IMR-90 (cell line): Measurements from ENCODE around the gene HYLS1. TPM values are rescaled to one million over a fixed set of nuclear protein-coding genes. Genes with fewer than 3 reads are reported as not detected.

Experiments
- ATAC-seq: fragments of 200-7000 bp; cut with Tn5 transposase; 2 replicates; pipeline ENCODE4 v1.9.1; 2020; ENCODE audit warnings: low read depth, mild to moderate bottlenecking, moderate library complexity
- BruUV-seq: library from RNA; stranded (reverse); fragments of 400-500 nt; replicated peaks from 2 replicates; lab custom pipeline; 2021; lab: Mats Ljungman, UMichigan
- CTCF ChIA-PET: fragments of 300-600 bp; formaldehyde crosslinking; extraction: SDS; loops from one replicate; lab custom pipeline; 2021; ENCODE audit warnings: antibody characterized with exemption; lab: Yijun Ruan, JAX
- POLR2A ChIA-PET: fragments of 300-600 bp; sonication (Branson Sonifier 250); formaldehyde crosslinking; loops from one replicate; lab custom pipeline; 2022; ENCODE audit warnings: antibody characterized with exemption; ENCODE audit not compliant: unreplicated experiment; lab: Charles Lee
- DNase-seq: peaks from one replicate; pipeline ENCODE4 v3.0.0; 2013
- H2AFZ ChIP-seq: replicated peaks from 2 replicates; pipeline ENCODE3; 2013; ENCODE audit warnings: low read length, mild to moderate bottlenecking; ENCODE audit not compliant: poor library complexity
- H2AK5ac ChIP-seq: 2 replicates; pipeline ENCODE4 v1.6.1; 2013; ENCODE audit warnings: low read depth, low read length, inconsistent platforms
- H2AK9ac ChIP-seq: replicated peaks from 2 replicates; pipeline ENCODE3; 2013; ENCODE audit warnings: mild to moderate bottlenecking, low read depth, low read length, moderate library complexity; ENCODE audit not compliant: poor library complexity
- H2BK120ac ChIP-seq: 2 replicates; pipeline ENCODE4 v1.6.1; 2013; ENCODE audit warnings: low read depth, low read length, inconsistent platforms
- H2BK15ac ChIP-seq: 3 replicates; pipeline ENCODE4 v1.6.1; 2013; ENCODE audit warnings: low read depth, low read length, inconsistent platforms
- H2BK20ac ChIP-seq: 2 replicates; pipeline ENCODE4 v1.6.1; 2013; ENCODE audit warnings: low read depth, mild to moderate bottlenecking, inconsistent platforms, low read length, moderate library complexity
- H2BK5ac ChIP-seq: 2 replicates; pipeline ENCODE4 v1.6.1; 2013; ENCODE audit warnings: mild to moderate bottlenecking, low read depth, low read length, inconsistent platforms; ENCODE audit not compliant: poor library complexity, severe bottlenecking
- H3K14ac ChIP-seq: replicated peaks from 2 replicates; pipeline ENCODE4 v1.6.1; 2013; ENCODE audit warnings: low read depth, low read length, inconsistent platforms
- H3K18ac ChIP-seq: 2 replicates; pipeline ENCODE4 v1.6.1; 2013; ENCODE audit warnings: low read depth, low read length, control low read depth
- H3K23ac ChIP-seq: 2 replicates; pipeline ENCODE4 v1.6.1; 2013; ENCODE audit warnings: low read depth, low read length, inconsistent platforms
- H3K27ac ChIP-seq: 2 replicates; pipeline ENCODE4 v1.5.1; 2013; ENCODE audit warnings: mild to moderate bottlenecking, control low read depth, low read length; ENCODE audit not compliant: insufficient read depth
- H3K27me3 ChIP-seq: 2 replicates; pipeline ENCODE4 v1.6.1; 2013; ENCODE audit warnings: low read length; ENCODE audit not compliant: control insufficient read depth, insufficient read depth
- H3K36me3 ChIP-seq: 2 replicates; pipeline ENCODE4 v1.6.1; 2013; ENCODE audit warnings: low read length, mixed read lengths; ENCODE audit not compliant: control insufficient read depth, insufficient read depth
- H3K4ac ChIP-seq: 2 replicates; pipeline ENCODE4 v1.6.1; 2013; ENCODE audit warnings: low read depth, low read length, inconsistent platforms
- H3K4me1 ChIP-seq: 2 replicates; pipeline ENCODE4 v1.6.1; 2013; ENCODE audit warnings: low read length, mixed read lengths; ENCODE audit not compliant: control insufficient read depth, insufficient read depth
- H3K4me2 ChIP-seq: 2 replicates; pipeline ENCODE4 v1.6.1; 2013; ENCODE audit warnings: low read depth, mild to moderate bottlenecking, control low read depth, low read length, moderate library complexity
- H3K4me3 ChIP-seq: 2 replicates; pipeline ENCODE4 v1.5.1; 2013; ENCODE audit warnings: low read depth, mild to moderate bottlenecking, control low read depth, low read length, moderate library complexity; ENCODE audit not compliant: insufficient read depth
- H3K56ac ChIP-seq: 2 replicates; pipeline ENCODE4 v1.6.1; 2013; ENCODE audit warnings: low read length, inconsistent platforms; ENCODE audit not compliant: insufficient read depth; ENCODE audit errors: extremely low read depth
- H3K79me1 ChIP-seq, 2 experiments: 2 replicates each; pipeline ENCODE4 v1.6.1; 2013; ENCODE audit warnings: low read length in 2 of 2, inconsistent platforms in 1 of 2, low read depth in 1 of 2
- H3K9ac ChIP-seq: 2 replicates; pipeline ENCODE4 v1.6.1; 2013; ENCODE audit warnings: low read depth, low read length, control low read depth
- H3K9me1 ChIP-seq: 2 replicates; pipeline ENCODE4 v1.6.1; 2013; ENCODE audit warnings: low read length, inconsistent platforms; ENCODE audit not compliant: insufficient read depth
- H3K9me3 ChIP-seq: 2 replicates; pipeline ENCODE4 v1.6.1; 2013; ENCODE audit warnings: low read length; ENCODE audit not compliant: control insufficient read depth, insufficient read depth
- H4K20me1 ChIP-seq: 2 replicates; pipeline ENCODE4 v1.6.1; 2013; ENCODE audit warnings: low read length, inconsistent platforms; ENCODE audit not compliant: insufficient read depth
- H4K5ac ChIP-seq: 2 replicates; pipeline ENCODE4 v1.6.1; 2013; ENCODE audit warnings: mild to moderate bottlenecking, low read depth, low read length, control low read depth
- H4K8ac ChIP-seq, 2 experiments: 2 replicates each; pipeline ENCODE4 v1.6.1; 2013; ENCODE audit warnings: low read depth in 2 of 2, low read length in 2 of 2, control low read depth in 1 of 2, inconsistent platforms in 1 of 2
- H4K91ac ChIP-seq: 2 replicates; pipeline ENCODE4 v1.6.1; 2013; ENCODE audit warnings: low read depth, low read length, inconsistent platforms; ENCODE audit not compliant: insufficient read depth
- BHLHE40 ChIP-seq: fragments of 150-350 bp; IDR thresholded peaks from 2 replicates; pipeline ENCODE4 v1.6.1; 2016; ENCODE audit warnings: mild to moderate bottlenecking, low read depth, low read length
- RFX5 ChIP-seq: IDR thresholded peaks from 2 replicates; pipeline ENCODE4 v1.8.0; 2012; ENCODE audit warnings: low read depth, mild to moderate bottlenecking, low read length, moderate library complexity
- WGBS, 2 experiments: methylation state at CpG; one replicate each; pipeline versions ENCODE4 v1.1.5 to v1.1.7; 2013; ENCODE audit warnings: missing lambda C conversion rate in 2 of 2; ENCODE audit not compliant: insufficient read length in 1 of 2; ENCODE audit errors: extremely low coverage in 2 of 2; 5-methylcytosine and 5-hydroxymethylcytosine counted together
- dilution Hi-C: fragments of 300-500 bp; cut with HindIII; formaldehyde crosslinking; loops from one replicate; pipeline ENCODE4 v1.14.3; 2018; ENCODE audit warnings: low sequenced_read_pairs; ENCODE audit not compliant: unreplicated experiment
- in situ Hi-C: fragments of 300-500 bp; cut with MboI; formaldehyde crosslinking; loops from 3 replicates; pipeline ENCODE4 v1.14.3; 2019; ENCODE audit warnings: low sequenced_read_pairs, inconsistent platforms, mixed read lengths
- intact Hi-C: fragments of 100-400 bp; cut with micrococcal nuclease; formaldehyde crosslinking; loops from 2 replicates; pipeline ENCODE4 v1.10.0; 2022
- polyA plus RNA-seq, 3 experiments: library from polyadenylated mRNA; depleted of rRNA; stranded (reverse); fragments of >200 nt; gene quantifications; 2 replicates each; pipeline ENCODE4 v1.2.3, GENCODE V29; 2012; ENCODE audit warnings: low replicate concordance in 1 of 3
- total RNA-seq: library from RNA; depleted of rRNA; stranded (reverse); fragments of >200 nt; gene quantifications from 2 replicates; pipeline ENCODE4 v1.2.3, GENCODE V29; 2012

Gene HYLS1
- total and polyA plus RNA-seq, 2 of the 4 experiments (the other 2 are of a cell fraction): 5.1 to 8.1 TPM

GRCh38 chr11:125883375-125883774 is 4.1 kb upstream of the HYLS1 start:
- Histone ChIP-seq H3K36me3 (no peaks in the 10 kb centered on the region), H3K14ac (no peak overlapping the region), H3K79me1 (peaks cover 0 to 4% of the 10 kb centered on the region in 2 experiments; a peak in 1 of 4 replicates), H2AK9ac (no peak overlapping the region), H4K91ac (no peak overlapping the region), H3K4me2 (no peak overlapping the region), H4K20me1 (no peaks in the 10 kb centered on the region), H3K4me3 (no peak overlapping the region), H2BK20ac (no peak overlapping the region), H3K23ac (no peak overlapping the region), H4K8ac (no peak overlapping the region), H3K9me3 (no peaks in the 10 kb centered on the region), H2AK5ac (no peak overlapping the region), H2AFZ (no peak overlapping the region), H2BK120ac (no peak overlapping the region), H3K18ac (no peak overlapping the region), H3K4me1 (no peaks in the 10 kb centered on the region), H3K27me3 (peaks cover 4% of the 10 kb centered on the region), H3K4ac (no peak overlapping the region), H3K9me1 (no peaks in the 10 kb centered on the region), H3K56ac (no peak overlapping the region), H3K27ac (no peak overlapping the region), H3K9ac (no peak overlapping the region), H2BK5ac (no peak overlapping the region), H2BK15ac (no peak overlapping the region), H4K5ac (no peak overlapping the region)
- ChIA-PET POLR2A (no interaction called here), CTCF (no interaction called here)
- DNase-seq: no peak
- ATAC-seq: no peak
- no peak for TF ChIP-seq RFX5
- no peak for TF ChIP-seq BHLHE40
- 85% methylated on average over 5 of the region's 8 CpGs; no CpG with 5 or more reads in 1 of the 2 experiments for WGBS, 2 experiments
- in situ Hi-C loops (no loop called here), dilution Hi-C loops (no loop called here), intact Hi-C loops (no loop called here)
- no TSS peak for BruUV-seq
